Activated T-cell treated with anti-CD3 and anti-CD28 coated beads for 4 hours (primary cell): ENCODE data around the gene TEX2.
"Not testable (repeated sequence)": the region's sequence is repeated elsewhere in the genome, so short reads cannot be mapped to it uniquely, and the experiment has no call there.

ENCODE experiments used
- DNase-seq: peaks from one replicate; pipeline ENCODE4 v3.0.0-alpha.2; 2020

Gene TEX2

GRCh38 chr17:64238449-64238848 is 24.6 kb downstream of the TEX2 start:
- DNase-seq, result not testable (repeated sequence)

GRCh38 chr17:64236827-64237403 is 26.1 kb downstream of the TEX2 start:
- no peak for DNase-seq

- no peak for DNase-seq
Measured at GRCh38 chr17:64234961-64235360, 28.1 kb downstream of the TEX2 start.

- DNase-seq, result no peak
Measured at GRCh38 chr17:64232466-64233262, 30.4 kb downstream of the TEX2 start.

GRCh38 chr17:64231567-64232141 is 31.4 kb downstream of the TEX2 start:
- DNase-seq, result no peak

- DNase-seq, result no peak
Measured at GRCh38 chr17:64230791-64231408, 32.2 kb downstream of the TEX2 start.

- DNase-seq, result no peak
Measured at GRCh38 chr17:64229815-64230728, 33.0 kb downstream of the TEX2 start.

GRCh38 chr17:64226132-64226531 is 36.9 kb downstream of the TEX2 start:
- no peak for DNase-seq

- DNase-seq, result no peak
Measured at GRCh38 chr17:64225410-64225809, 37.6 kb downstream of the TEX2 start.

GRCh38 chr17:64223931-64224629 is 39.0 kb downstream of the TEX2 start:
- DNase-seq, result no peak

- no peak for DNase-seq
Measured at GRCh38 chr17:64223283-64223682, 39.8 kb downstream of the TEX2 start.

- no peak for DNase-seq
Measured at GRCh38 chr17:64221679-64222078, 41.4 kb downstream of the TEX2 start.

- not testable (repeated sequence) for DNase-seq
Measured at GRCh38 chr17:64220604-64221003, 42.5 kb downstream of the TEX2 start.

- DNase-seq, result no peak
Measured at GRCh38 chr17:64219571-64219970, 43.5 kb downstream of the TEX2 start.

- DNase-seq, result no peak
Measured at GRCh38 chr17:64218066-64218465, 45.0 kb downstream of the TEX2 start.

- DNase-seq, result no peak
Measured at GRCh38 chr17:64217249-64217691, 45.8 kb downstream of the TEX2 start.

GRCh38 chr17:64216338-64217248 is 46.5 kb downstream of the TEX2 start:
- no peak for DNase-seq

- no peak for DNase-seq
Measured at GRCh38 chr17:64216000-64216337, 47.1 kb downstream of the TEX2 start.

GRCh38 chr17:64214950-64215349 is 48.1 kb downstream of the TEX2 start:
- DNase-seq, result no peak

GRCh38 chr17:64213995-64214811 is 48.9 kb downstream of the TEX2 start:
- DNase-seq, result no peak
